CD1c-positive myeloid dendritic cell (primary cell): Measurements from ENCODE around the gene ITIH5.
"Not testable (repeated sequence)": the region's sequence is repeated elsewhere in the genome, so short reads cannot be mapped to it uniquely, and the experiment has no call there.

ENCODE experiments used
- DNase-seq: peaks from one replicate; pipeline ENCODE4 v3.0.0-alpha.2; 2016; ENCODE audit errors: extremely low spot score

The ITIH5 gene

GRCh38 chr10:7687228-7687907 lies 20.6 kb upstream of the ITIH5 start:
- DNase-seq, result peak; percentile 83

DNA sequence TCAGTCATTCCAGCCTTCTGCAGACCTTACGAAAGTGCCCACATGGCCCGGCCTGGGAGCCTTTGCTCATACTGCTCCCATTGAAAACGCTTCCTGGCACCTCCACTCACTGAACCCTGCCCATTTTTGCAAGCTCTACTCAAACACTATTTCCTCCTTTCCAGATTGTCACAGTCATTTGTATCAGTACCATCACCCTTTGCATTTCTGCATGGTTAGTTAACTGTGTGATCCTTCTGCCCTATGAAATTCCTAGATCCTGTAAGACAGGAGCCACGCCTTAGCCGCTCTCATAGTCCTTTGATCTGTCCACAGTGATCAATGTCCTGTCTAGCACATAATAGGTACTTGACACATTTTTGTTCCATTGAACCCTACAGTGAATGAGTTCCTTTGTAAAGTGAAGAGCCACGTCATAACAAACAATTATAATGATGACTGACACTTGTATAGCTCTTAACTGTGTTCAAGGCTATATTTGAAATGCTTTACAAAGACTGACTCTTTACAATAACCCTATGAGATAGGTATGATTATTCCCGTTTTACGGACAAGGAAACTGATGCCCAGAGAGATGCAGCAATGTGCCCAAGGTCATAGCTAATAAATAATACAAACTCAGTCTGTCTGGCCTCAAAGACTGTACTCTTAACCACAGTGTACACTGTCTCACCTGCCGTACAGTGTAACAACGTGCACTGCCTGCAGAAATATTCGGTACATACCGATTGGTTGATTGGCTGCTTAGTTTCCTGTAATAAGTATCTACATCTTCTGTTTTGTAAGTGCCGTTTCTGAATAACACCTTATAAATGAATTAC lies 19.8 kb upstream of the ITIH5 start:
- no peak for DNase-seq

DNA sequence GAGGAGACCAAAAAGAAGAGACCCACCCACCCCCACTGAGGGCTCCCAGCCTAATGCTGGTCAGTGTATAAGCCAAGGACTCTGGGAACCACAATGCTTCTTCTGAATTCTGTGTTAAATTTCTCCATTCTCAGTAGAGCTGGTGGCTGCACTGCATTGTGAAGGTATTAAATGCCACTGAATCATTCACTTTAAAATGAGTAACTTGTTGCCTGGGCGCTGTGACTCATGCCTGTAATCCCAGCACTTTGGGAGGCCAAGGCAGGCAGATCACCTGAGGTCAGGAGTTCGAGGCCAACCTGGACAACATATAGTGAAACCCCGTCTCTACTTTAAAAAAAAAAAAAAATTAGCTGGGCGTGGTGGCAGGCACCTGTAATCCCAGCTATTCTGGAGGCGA lies 13.3 kb upstream of the ITIH5 start:
- not testable (repeated sequence) for DNase-seq

- no peak for DNase-seq
Measured at GRCh38 chr10:7679256-7679655, 12.5 kb upstream of the ITIH5 start.

- no peak for DNase-seq
Measured at GRCh38 chr10:7672341-7673134, 5.8 kb upstream of the ITIH5 start.

DNA sequence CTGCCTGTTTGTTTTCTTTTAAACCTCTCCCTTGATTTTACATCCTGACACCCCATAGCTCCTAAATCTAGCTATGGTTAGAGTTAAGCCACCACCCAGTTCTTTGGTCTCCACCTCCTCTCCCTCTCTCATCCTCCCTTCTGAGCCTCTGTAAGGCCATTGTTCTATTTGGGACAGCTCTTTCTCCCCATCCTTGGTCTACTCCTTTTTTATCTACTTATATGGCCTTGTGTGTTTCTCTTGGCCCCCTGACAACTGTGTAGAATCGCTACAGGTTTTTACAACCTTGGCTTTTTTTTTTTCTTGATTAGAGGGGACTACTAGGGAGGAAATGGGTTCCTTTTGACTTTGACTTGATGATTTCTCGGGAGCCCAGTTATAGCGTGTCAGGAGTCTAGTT lies 3.4 kb upstream of the ITIH5 start:
- DNase-seq, result no peak

DNA sequence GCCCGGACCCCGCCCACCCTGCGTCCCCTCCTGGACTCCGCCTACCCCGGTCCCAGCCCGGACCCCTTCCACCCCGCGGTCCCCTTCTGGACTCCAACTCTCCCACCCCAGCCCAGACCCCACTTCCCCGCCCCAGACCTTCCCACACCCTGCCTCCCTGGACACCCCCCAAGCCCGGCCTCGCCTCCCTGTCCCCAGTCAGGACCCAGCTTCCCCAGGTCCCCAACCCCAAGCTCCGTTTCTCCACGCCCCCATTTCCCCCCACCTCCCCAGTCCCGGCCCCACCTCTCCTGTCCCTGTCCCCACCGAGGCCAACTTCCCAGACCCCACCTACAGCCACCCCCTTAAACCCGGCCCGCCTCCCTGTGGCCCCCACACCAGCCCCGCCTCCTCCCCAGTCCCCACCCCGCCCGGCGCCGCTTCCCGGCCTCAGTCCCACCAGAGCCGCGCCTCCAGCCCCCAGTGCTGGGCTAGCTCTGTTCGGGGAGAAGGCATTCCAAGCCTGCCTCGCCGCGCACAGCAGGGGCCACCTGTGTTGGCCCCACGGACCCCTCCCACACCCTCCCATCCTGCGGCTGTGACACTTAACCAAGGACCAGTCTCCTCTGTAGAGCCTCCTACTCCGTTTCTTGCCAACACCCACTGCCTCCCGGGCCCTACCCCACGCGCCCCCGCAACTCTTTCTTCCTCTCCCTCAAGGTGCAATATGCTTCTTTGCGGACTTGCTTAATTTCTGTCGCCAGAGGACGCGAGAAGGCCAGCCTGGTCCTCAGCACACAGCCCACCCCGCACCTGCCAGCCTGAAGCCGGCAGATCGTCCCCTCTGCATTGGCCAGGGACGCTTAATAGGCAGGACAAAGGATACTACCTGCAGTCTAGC lies 736 bp upstream of the ITIH5 start:
- DNase-seq, result no peak

DNA sequence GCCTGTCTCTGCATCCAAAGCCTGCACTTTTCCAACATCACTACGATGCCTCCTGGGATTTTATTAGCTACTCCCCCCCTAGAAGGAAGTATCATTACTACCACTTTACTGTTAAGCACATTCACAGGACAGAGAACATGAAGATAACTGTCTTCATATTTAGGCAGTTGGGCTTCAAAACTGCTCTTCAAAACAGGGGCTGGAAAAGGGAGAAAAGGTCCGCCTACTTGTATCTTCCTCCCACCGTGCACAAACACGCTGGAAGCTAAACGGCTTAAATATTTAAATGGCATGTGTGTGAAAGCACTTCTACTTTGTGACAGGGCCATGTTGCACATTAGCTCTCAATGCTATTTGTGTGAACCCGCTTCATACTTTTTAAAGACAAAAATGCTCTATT lies 999 bp downstream of the ITIH5 start:
- DNase-seq, result no peak

- DNase-seq, result no peak
Measured at GRCh38 chr10:7664707-7665106, 2.1 kb downstream of the ITIH5 start.

- no peak for DNase-seq
Measured at GRCh38 chr10:7662522-7662921, 4.2 kb downstream of the ITIH5 start.

GRCh38 chr10:7659560-7659959 lies 7.2 kb downstream of the ITIH5 start:
- no peak for DNase-seq

- no peak for DNase-seq
Measured at GRCh38 chr10:7657552-7657951, 9.2 kb downstream of the ITIH5 start.

- DNase-seq, result not testable (repeated sequence)
Measured at GRCh38 chr10:7657079-7657478, 9.7 kb downstream of the ITIH5 start.

- DNase-seq, result no peak
Measured at GRCh38 chr10:7651853-7652470, 14.8 kb downstream of the ITIH5 start.

DNA sequence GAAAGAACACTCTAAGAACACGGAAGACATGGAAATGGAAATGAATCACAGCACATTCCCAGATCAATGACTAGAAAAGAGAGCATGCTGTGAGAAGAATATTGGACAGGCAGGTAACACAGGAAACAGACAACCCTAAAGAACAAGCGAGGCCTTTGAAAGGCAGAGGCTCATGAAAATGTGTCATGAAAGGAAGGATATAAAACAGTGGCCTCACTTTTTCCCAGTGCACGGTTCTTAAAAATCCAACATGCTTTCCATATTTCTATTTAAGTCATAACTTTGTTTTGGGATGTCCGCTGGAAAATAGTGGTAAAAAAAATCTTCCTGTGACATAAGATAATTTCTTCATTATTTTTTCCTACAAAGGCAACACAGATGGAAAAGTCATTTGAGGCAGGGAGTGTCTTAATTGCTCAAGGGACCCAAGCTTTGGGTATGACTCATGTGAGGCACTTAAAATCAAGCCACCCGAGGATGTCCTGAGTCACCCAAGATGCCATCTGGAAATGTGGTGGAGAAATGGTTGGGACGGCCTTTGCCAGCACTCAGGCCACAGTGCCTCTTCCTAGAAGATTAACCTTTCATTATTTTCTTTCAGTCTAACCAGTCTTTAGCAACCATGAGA lies 17.0 kb downstream of the ITIH5 start:
- DNase-seq, result no peak

DNA sequence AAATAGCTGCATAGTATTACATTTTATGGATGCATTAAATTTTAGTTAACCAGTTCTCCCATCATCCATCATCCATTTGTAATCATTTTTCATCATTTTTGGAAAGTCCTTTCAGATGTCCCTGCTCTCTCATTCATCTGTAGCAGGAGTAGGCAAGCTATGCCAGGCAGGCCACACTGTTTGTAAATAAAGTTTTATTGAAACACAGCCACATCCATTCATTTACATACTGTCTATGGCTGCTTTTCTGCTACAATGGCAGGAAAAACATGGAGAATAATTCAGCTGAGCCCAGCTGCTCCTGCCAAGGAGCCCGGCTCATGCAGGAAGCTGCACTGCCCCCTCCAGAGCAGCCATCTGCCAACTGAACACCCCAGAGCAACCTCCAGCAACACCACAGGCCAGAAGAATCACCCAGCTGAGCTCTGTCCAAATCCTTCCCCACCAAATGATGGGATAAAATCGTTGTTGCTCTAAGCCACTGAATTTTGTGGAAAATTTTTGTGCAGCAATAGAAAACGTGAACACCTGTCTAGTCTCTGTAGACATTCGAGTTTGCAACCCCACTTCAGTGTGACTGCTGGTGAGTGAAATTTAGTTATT lies 19.6 kb downstream of the ITIH5 start:
- DNase-seq, result no peak

- no peak for DNase-seq
Measured at GRCh38 chr10:7642491-7643011, 24.2 kb downstream of the ITIH5 start.

GRCh38 chr10:7635408-7636125 lies 31.2 kb downstream of the ITIH5 start:
- no peak for DNase-seq
